Activated T-cell treated with anti-CD3 and anti-CD28 coated beads, Interleukin-2, amount 50 U/mL, for 4 hours (primary cell): ENCODE results near the gene HLA-F. TPM values are rescaled to one million over a fixed set of nuclear protein-coding genes. Genes with fewer than 3 reads are reported as not detected.
A peak's percentile ranks its signal among the peaks of the same experiment; 100 is the strongest.

Experiments used
- ATAC-seq, 2 donors: fragments of 200-7000 bp; cut with Tn5 transposase; one replicate each; pipeline ENCODE4 v1.10.0; 2021
- DNase-seq: peaks from one replicate; pipeline ENCODE4 v3.0.0-alpha.2; 2020
- H3K27me3 Mint-ChIP-seq: one replicate; pipeline ENCODE4 v1.8.0; 2021; ENCODE audit warnings: low read depth, mixed read lengths
- H3K36me3 Mint-ChIP-seq: one replicate; pipeline ENCODE4 v1.8.0; 2022; ENCODE audit warnings: mixed read lengths; ENCODE audit not compliant: insufficient read depth
- H3K4me1 Mint-ChIP-seq: one replicate; pipeline ENCODE4 v1.8.0; 2021; ENCODE audit warnings: low read depth, mixed read lengths
- H3K4me3 Mint-ChIP-seq: one replicate; pipeline ENCODE4 v1.8.0; 2021; ENCODE audit warnings: mild to moderate bottlenecking, moderate library complexity, mixed read lengths
- H3K9me3 Mint-ChIP-seq: one replicate; pipeline ENCODE4 v1.8.0; 2021; ENCODE audit warnings: mixed read lengths
- total RNA-seq, 3 donors: library from RNA; stranded (reverse); gene quantifications; one replicate each; pipeline ENCODE4 v1.2.1, GENCODE V29; 2021

The HLA-F gene
- total RNA-seq, 3 donors from 2014 or later = 185 to 341 (median 228) TPM

DNA sequence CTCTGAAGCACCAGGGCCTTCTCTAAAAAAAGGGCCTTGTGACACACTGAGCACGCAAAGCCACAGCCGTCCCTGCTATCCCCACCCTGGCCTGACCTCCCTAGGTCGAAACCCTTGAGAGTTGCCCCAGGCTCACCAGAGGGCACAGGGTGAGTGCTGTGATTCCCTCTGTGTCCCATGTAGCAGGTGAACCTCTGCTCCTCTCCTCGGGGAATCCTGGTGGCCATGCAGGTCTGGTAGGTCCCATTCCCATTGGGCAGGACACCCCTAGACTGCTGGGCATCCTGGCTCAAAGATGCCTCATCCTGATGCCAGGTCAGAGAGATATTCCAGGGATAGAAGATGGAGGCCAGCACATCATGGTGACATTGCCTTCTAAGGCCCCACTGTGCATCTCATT, 20.9 kb downstream of the HLA-F start:
- DNase-seq (no peak), ATAC-seq (no peak)
- Mint-ChIP-seq H3K9me3 (no peaks in the 10 kb centered on the region), H3K4me3 (no peak overlapping the region), H3K27me3 (no peaks in the 10 kb centered on the region), H3K4me1 (peaks cover 21% of the 10 kb centered on the region), H3K36me3 (peaks cover 5% of the 10 kb centered on the region)

DNA sequence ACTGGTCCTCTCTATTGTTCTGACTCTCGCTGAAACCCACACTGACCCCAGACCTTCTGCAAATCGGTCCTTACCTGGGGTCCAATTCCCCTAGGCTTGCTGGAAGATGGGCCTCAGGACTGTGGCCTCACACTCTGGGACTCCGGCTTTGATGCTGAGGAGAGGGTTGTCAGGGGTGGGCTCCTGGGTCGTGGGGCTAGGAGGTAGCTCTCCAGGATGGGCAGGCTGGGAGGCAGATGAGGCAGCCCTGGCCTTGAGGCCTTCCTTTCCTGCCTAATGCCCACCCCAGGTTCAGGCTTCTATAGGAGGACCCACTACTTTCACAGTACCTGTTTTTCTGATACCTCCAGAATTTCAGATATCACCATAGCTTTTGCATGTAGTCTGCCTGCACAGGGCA, 21.4 kb downstream of the HLA-F start:
- peaks cover 26% of the 10 kb centered on the region for H3K4me1 Mint-ChIP-seq
- peaks cover 5% of the 10 kb centered on the region for H3K36me3 Mint-ChIP-seq
- H3K9me3 Mint-ChIP-seq = no peaks in the 10 kb centered on the region
- DNase-seq = no peak
- H3K27me3 Mint-ChIP-seq = no peaks in the 10 kb centered on the region
- ATAC-seq = no peak
- H3K4me3 Mint-ChIP-seq = no peak overlapping the region

DNA sequence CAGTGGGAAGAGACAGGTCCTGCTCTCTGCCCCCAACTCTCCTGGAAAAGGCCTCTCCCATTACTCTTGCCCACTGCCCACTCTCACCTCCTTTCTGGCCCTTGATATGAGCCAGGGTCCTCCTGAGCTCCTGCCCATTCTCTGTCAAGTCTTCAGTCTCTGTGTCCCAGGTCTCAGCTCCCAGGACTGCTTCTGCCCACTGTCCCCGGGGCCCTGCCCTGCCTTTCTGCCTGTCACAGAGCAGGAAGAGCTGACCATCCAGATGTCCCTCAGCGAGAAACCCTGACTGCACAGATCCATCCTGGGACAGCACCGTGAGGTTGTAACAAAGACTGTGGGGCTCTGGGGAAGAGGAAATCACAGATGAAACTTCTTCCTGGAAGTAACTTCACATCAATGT, 22.2 kb downstream of the HLA-F start:
- Mint-ChIP-seq H3K9me3 (no peaks in the 10 kb centered on the region), H3K4me1 (peaks cover 31% of the 10 kb centered on the region)

DNA sequence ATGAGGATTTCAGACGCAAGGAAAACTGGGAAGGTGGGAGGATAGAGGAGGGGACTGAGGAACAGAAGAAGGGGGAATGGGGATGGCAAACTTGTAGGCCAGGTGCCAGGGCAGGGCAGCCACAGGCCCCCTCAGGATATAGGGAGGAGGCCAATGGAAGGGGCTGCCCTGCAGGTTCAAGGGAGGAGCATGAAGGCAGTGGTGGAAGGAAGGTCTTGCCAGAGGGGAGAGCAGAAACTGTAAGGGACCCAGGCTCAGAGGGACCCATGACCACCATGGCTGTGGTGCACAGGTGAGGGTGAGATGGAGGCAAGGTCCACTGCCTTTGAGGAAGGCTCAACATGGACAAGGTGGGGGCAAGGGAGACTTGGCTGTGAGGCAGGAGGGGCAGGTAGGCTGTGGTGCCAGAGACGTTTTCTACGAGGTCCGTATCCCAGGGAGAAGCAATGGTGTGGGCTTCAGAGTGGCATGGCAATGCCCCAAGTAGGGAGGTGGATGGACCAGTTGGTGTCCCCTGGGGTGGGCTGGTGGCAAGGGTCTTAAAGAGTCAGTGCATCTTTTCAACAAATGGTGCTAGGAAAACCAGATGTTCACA, 22.7 kb downstream of the HLA-F start:
- Mint-ChIP-seq H3K36me3 (peaks cover 5% of the 10 kb centered on the region), H3K4me3 (no peak overlapping the region), H3K9me3 (no peaks in the 10 kb centered on the region), H3K27me3 (no peaks in the 10 kb centered on the region), H3K4me1 (peaks cover 33% of the 10 kb centered on the region)
- no peak for ATAC-seq
- DNase-seq = no peak

More for the DNA sequence above, 22.2 kb downstream of the HLA-F start:
- ATAC-seq (no peak), DNase-seq (no peak)
- H3K27me3 Mint-ChIP-seq = no peaks in the 10 kb centered on the region
- H3K4me3 Mint-ChIP-seq = no peak overlapping the region
- H3K36me3 Mint-ChIP-seq = peaks cover 5% of the 10 kb centered on the region

DNA sequence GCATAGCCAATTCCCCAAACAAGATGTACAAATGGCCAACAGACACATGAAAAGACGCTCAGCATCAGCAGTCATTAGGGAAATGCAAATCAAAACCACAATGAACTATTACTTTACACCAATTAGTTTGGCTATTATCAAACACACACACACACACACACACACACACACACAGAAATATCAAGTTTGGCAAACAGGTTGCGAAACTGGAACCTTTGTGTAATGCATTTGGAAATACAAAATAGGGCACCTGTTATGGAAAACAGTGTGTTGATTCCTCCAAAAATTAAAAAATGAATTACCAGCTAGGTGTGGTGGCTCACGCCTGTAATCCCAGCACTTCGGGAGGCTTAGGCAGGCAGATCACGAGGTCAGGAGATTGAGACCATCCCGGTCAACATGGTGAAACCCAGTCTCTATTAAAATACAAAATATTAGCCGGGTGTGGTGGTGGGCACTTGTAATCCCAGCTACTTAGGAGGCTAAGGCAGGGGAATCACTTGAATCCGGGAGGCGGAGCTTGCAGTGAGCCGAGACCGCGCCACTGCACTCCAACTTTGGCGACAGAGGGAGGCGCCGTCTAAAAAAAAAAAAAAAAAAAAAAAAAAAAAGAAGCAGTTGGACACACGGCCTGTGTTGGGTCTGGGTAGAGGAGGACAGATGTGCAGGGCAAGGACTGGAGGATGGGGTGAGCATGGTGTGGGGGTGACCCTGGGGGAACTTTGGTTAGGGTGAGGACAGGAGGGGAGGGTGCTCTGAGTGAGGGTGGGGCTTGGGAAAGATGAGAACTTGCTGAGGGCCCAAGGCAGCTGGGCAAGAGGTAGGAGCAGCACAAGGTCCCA, 23.8 kb downstream of the HLA-F start:
- ATAC-seq (no peak), DNase-seq (no peak)
- Mint-ChIP-seq H3K9me3 (no peaks in the 10 kb centered on the region), H3K36me3 (peaks cover 5% of the 10 kb centered on the region), H3K4me3 (peak overlapping the region; percentile 95), H3K27me3 (no peaks in the 10 kb centered on the region), H3K4me1 (peaks cover 38% of the 10 kb centered on the region)

- H3K4me1 Mint-ChIP-seq = peaks cover 42% of the 10 kb centered on the region
- peak overlapping the region; percentile 95 for H3K4me3 Mint-ChIP-seq
- peaks cover 5% of the 10 kb centered on the region for H3K36me3 Mint-ChIP-seq
- ATAC-seq = no peak
- H3K9me3 Mint-ChIP-seq = no peaks in the 10 kb centered on the region
- no peak for DNase-seq
- no peaks in the 10 kb centered on the region for H3K27me3 Mint-ChIP-seq
Observed at GRCh38 chr6:29747688-29748250, 24.5 kb downstream of the HLA-F start.

- Mint-ChIP-seq H3K4me1 (peaks cover 47% of the 10 kb centered on the region), H3K9me3 (no peaks in the 10 kb centered on the region)
Observed at GRCh38 chr6:29748391-29749307, 25.4 kb downstream of the HLA-F start.

GRCh38 chr6:29749308-29749662, 26.1 kb downstream of the HLA-F start:
- DNase-seq (no peak), ATAC-seq (peak; percentile 1 to 7)
- Mint-ChIP-seq H3K9me3 (no peaks in the 10 kb centered on the region), H3K4me1 (peaks cover 49% of the 10 kb centered on the region), H3K4me3 (peak overlapping the region; percentile 95), H3K36me3 (peaks cover 5% of the 10 kb centered on the region), H3K27me3 (no peaks in the 10 kb centered on the region)

More at GRCh38 chr6:29748391-29749307, 25.4 kb downstream of the HLA-F start:
- ATAC-seq (peak; percentile 88 to 89), DNase-seq (peak; percentile 75)
- no peaks in the 10 kb centered on the region for H3K27me3 Mint-ChIP-seq
- peaks cover 5% of the 10 kb centered on the region for H3K36me3 Mint-ChIP-seq
- H3K4me3 Mint-ChIP-seq = peak overlapping the region; percentile 95

DNA sequence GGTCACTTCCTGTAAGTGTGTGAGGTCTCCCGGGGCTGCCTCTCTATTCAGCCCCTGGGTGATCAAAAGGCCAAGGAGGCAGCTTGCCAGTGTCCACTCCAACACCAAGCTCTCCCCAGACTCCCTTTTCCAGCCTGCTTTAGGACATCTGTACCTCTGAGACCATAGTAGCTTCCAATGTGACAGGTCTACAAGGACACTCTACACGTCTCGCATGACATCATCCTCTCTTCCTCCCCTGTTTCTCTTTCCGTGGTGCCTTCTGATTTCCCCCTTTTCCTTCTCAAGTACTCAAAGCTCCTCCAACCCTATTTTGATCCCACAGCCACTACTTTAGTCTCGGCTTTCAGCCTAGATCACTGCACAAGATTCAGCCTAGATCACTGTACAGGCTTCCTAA, 26.4 kb downstream of the HLA-F start:
- H3K27me3 Mint-ChIP-seq = no peaks in the 10 kb centered on the region
- peaks cover 49% of the 10 kb centered on the region for H3K4me1 Mint-ChIP-seq

DNA sequence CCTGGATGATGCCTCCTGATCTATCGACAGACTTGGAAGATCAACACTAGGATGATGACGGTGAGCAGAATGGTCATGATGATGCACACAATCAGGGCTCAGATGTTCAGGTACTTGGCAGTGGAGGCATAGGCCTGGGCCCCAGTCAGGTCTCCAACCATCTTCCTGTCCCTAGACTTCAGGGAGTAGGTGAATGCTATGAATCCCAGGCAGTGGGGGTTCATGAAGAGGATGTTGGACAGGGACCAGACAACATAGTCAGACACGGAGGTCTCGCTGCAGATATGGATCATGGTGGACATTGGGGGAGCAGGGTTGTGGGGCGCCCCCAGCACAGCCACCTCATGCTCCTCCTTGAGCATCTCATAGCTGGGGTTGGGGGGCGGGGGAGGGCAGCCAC, 27.5 kb downstream of the HLA-F start:
- Mint-ChIP-seq H3K9me3 (no peaks in the 10 kb centered on the region), H3K36me3 (peaks cover 5% of the 10 kb centered on the region), H3K4me3 (peak overlapping the region; percentile 60), H3K27me3 (no peaks in the 10 kb centered on the region), H3K4me1 (peaks cover 49% of the 10 kb centered on the region)
- no peak for ATAC-seq
- DNase-seq = no peak

More for the DNA sequence above, 26.4 kb downstream of the HLA-F start:
- no peak for ATAC-seq
- Mint-ChIP-seq H3K36me3 (peaks cover 5% of the 10 kb centered on the region), H3K4me3 (peak overlapping the region; percentile 95), H3K9me3 (no peaks in the 10 kb centered on the region)
- no peak for DNase-seq

GRCh38 chr6:29751480-29751879, 28.2 kb downstream of the HLA-F start:
- Mint-ChIP-seq H3K4me1 (peaks cover 45% of the 10 kb centered on the region), H3K4me3 (peak overlapping the region; percentile 94), H3K36me3 (peaks cover 5% of the 10 kb centered on the region), H3K27me3 (no peaks in the 10 kb centered on the region), H3K9me3 (no peaks in the 10 kb centered on the region)
- DNase-seq (no peak), ATAC-seq (no peak)

GRCh38 chr6:29752451-29753308, 29.4 kb downstream of the HLA-F start:
- peaks cover 42% of the 10 kb centered on the region for H3K4me1 Mint-ChIP-seq
- peak overlapping the region; percentile 94 for H3K4me3 Mint-ChIP-seq
- H3K36me3 Mint-ChIP-seq = peaks cover 10% of the 10 kb centered on the region
- DNase-seq (peak; percentile 79), ATAC-seq (peak; percentile 73 to 76)
- no peaks in the 10 kb centered on the region for H3K27me3 Mint-ChIP-seq
- H3K9me3 Mint-ChIP-seq = no peaks in the 10 kb centered on the region

DNA sequence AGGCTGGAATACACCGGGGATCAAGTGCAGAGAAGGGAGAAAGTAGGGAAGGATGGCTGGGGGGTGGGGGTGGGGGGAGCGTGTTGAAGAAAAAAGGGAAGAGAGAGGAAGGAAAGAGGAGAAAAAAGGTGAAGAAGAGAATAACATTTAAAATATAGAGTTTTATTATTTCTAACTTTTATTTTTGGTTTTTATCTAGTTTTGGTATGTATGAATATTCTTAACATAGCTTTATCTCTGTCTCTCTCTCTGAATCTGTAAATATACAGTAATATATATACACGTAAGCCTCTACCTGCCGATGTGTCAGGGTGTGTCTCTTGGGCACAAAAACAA, 30.0 kb downstream of the HLA-F start:
- peaks cover 10% of the 10 kb centered on the region for H3K36me3 Mint-ChIP-seq
- no peak for ATAC-seq
- peaks cover 36% of the 10 kb centered on the region for H3K4me1 Mint-ChIP-seq
- DNase-seq = no peak
- H3K4me3 Mint-ChIP-seq = peak overlapping the region; percentile 94
- H3K9me3 Mint-ChIP-seq = no peaks in the 10 kb centered on the region
- no peaks in the 10 kb centered on the region for H3K27me3 Mint-ChIP-seq
